ENCODE measurements around the gene TAF3. TPM values are rescaled to one million over a fixed set of nuclear protein-coding genes. Genes with fewer than 3 reads are reported as not detected.

Gene TAF3
- total RNA-seq, 1 donor from 2014 or later: 11.8 TPM

GRCh38 chr10:7874864-7875263 is 56.6 kb downstream of the TAF3 start:
- Mint-ChIP-seq H3K27ac (ENCODE audit: unreplicated experiment) (no peak overlapping the region), H3K9me3 (no peaks in the 10 kb centered on the region), H3K27me3 (ENCODE audit: low read depth) (no peaks in the 10 kb centered on the region), H3K4me3 (no peak overlapping the region), H3K36me3 (ENCODE audit: low read depth) (no peaks in the 10 kb centered on the region), H3K4me1 (no peaks in the 10 kb centered on the region)
- no peak for TF ChIP-seq CTCF (conservative IDR thresholded peaks at IDR 0.05)
- DNase-seq (ENCODE audit: low read depth, low spot score): no peak

GRCh38 chr10:7876541-7877127 is 58.3 kb downstream of the TAF3 start:
- DNase-seq (ENCODE audit: low read depth, low spot score): no peak
- no peaks in the 10 kb centered on the region for H3K4me1 Mint-ChIP-seq
- no peak overlapping the region for H3K27ac Mint-ChIP-seq (ENCODE audit: unreplicated experiment)
- H3K9me3 Mint-ChIP-seq: no peaks in the 10 kb centered on the region
- TF ChIP-seq CTCF (conservative IDR thresholded peaks at IDR 0.05): no peak
- H3K36me3 Mint-ChIP-seq (ENCODE audit: low read depth): no peaks in the 10 kb centered on the region
- H3K27me3 Mint-ChIP-seq (ENCODE audit: low read depth): no peaks in the 10 kb centered on the region
- H3K4me3 Mint-ChIP-seq: no peak overlapping the region

GRCh38 chr10:7881119-7881518 is 62.8 kb downstream of the TAF3 start:
- Mint-ChIP-seq H3K4me1 (no peaks in the 10 kb centered on the region), H3K9me3 (no peaks in the 10 kb centered on the region), H3K27ac (ENCODE audit: unreplicated experiment) (no peak overlapping the region), H3K36me3 (ENCODE audit: low read depth) (no peaks in the 10 kb centered on the region), H3K4me3 (no peak overlapping the region), H3K27me3 (ENCODE audit: low read depth) (no peaks in the 10 kb centered on the region)
- no peak for TF ChIP-seq CTCF (conservative IDR thresholded peaks at IDR 0.05)
- no peak for DNase-seq (ENCODE audit: low read depth, low spot score)

GRCh38 chr10:7886056-7886455 is 67.8 kb downstream of the TAF3 start:
- Mint-ChIP-seq H3K27ac (ENCODE audit: unreplicated experiment) (no peak overlapping the region), H3K27me3 (ENCODE audit: low read depth) (no peaks in the 10 kb centered on the region), H3K4me1 (peaks cover 3% of the 10 kb centered on the region), H3K36me3 (ENCODE audit: low read depth) (no peaks in the 10 kb centered on the region), H3K9me3 (no peaks in the 10 kb centered on the region), H3K4me3 (no peak overlapping the region)
- no peak for DNase-seq (ENCODE audit: low read depth, low spot score)
- TF ChIP-seq CTCF (conservative IDR thresholded peaks at IDR 0.05): no peak

GRCh38 chr10:7887174-7887816 is 69.0 kb downstream of the TAF3 start:
- no peaks in the 10 kb centered on the region for H3K27me3 Mint-ChIP-seq (ENCODE audit: low read depth)
- H3K36me3 Mint-ChIP-seq (ENCODE audit: low read depth): no peaks in the 10 kb centered on the region
- no peak for TF ChIP-seq CTCF (conservative IDR thresholded peaks at IDR 0.05)
- H3K4me1 Mint-ChIP-seq: peaks cover 3% of the 10 kb centered on the region
- no peak overlapping the region for H3K4me3 Mint-ChIP-seq
- no peak overlapping the region for H3K27ac Mint-ChIP-seq (ENCODE audit: unreplicated experiment)
- DNase-seq (ENCODE audit: low read depth, low spot score): no peak
- H3K9me3 Mint-ChIP-seq: no peaks in the 10 kb centered on the region
